IMR-90 (cell line): ENCODE results near the gene NKRF. TPM values are rescaled to one million over a fixed set of nuclear protein-coding genes. Genes with fewer than 3 reads are reported as not detected.

Source experiments
- ATAC-seq: fragments of 200-7000 bp; cut with Tn5 transposase; 2 replicates; pipeline ENCODE4 v1.9.1; 2020; ENCODE audit warnings: low read depth, mild to moderate bottlenecking, moderate library complexity
- BruUV-seq: library from RNA; stranded (reverse); fragments of 400-500 nt; replicated peaks from 2 replicates; lab custom pipeline; 2021; lab: Mats Ljungman, UMichigan
- CTCF ChIA-PET: fragments of 300-600 bp; formaldehyde crosslinking; extraction: SDS; loops from one replicate; lab custom pipeline; 2021; ENCODE audit warnings: antibody characterized with exemption; lab: Yijun Ruan, JAX
- POLR2A ChIA-PET: fragments of 300-600 bp; sonication (Branson Sonifier 250); formaldehyde crosslinking; loops from one replicate; lab custom pipeline; 2022; ENCODE audit warnings: antibody characterized with exemption; ENCODE audit not compliant: unreplicated experiment; lab: Charles Lee
- DNase-seq: peaks from one replicate; pipeline ENCODE4 v3.0.0; 2013
- H2AFZ ChIP-seq: replicated peaks from 2 replicates; pipeline ENCODE3; 2013; ENCODE audit warnings: low read length, mild to moderate bottlenecking; ENCODE audit not compliant: poor library complexity
- H2AK5ac ChIP-seq: 2 replicates; pipeline ENCODE4 v1.6.1; 2013; ENCODE audit warnings: low read depth, low read length, inconsistent platforms
- H2AK9ac ChIP-seq: replicated peaks from 2 replicates; pipeline ENCODE3; 2013; ENCODE audit warnings: mild to moderate bottlenecking, low read depth, low read length, moderate library complexity; ENCODE audit not compliant: poor library complexity
- H2BK120ac ChIP-seq: 2 replicates; pipeline ENCODE4 v1.6.1; 2013; ENCODE audit warnings: low read depth, low read length, inconsistent platforms
- H2BK15ac ChIP-seq: 3 replicates; pipeline ENCODE4 v1.6.1; 2013; ENCODE audit warnings: low read depth, low read length, inconsistent platforms
- H2BK20ac ChIP-seq: 2 replicates; pipeline ENCODE4 v1.6.1; 2013; ENCODE audit warnings: low read depth, mild to moderate bottlenecking, inconsistent platforms, low read length, moderate library complexity
- H2BK5ac ChIP-seq: 2 replicates; pipeline ENCODE4 v1.6.1; 2013; ENCODE audit warnings: mild to moderate bottlenecking, low read depth, low read length, inconsistent platforms; ENCODE audit not compliant: poor library complexity, severe bottlenecking
- H3K14ac ChIP-seq: replicated peaks from 2 replicates; pipeline ENCODE4 v1.6.1; 2013; ENCODE audit warnings: low read depth, low read length, inconsistent platforms
- H3K18ac ChIP-seq: 2 replicates; pipeline ENCODE4 v1.6.1; 2013; ENCODE audit warnings: low read depth, low read length, control low read depth
- H3K23ac ChIP-seq: 2 replicates; pipeline ENCODE4 v1.6.1; 2013; ENCODE audit warnings: low read depth, low read length, inconsistent platforms
- H3K27ac ChIP-seq: 2 replicates; pipeline ENCODE4 v1.5.1; 2013; ENCODE audit warnings: mild to moderate bottlenecking, control low read depth, low read length; ENCODE audit not compliant: insufficient read depth
- H3K27me3 ChIP-seq: 2 replicates; pipeline ENCODE4 v1.6.1; 2013; ENCODE audit warnings: low read length; ENCODE audit not compliant: control insufficient read depth, insufficient read depth
- H3K36me3 ChIP-seq: 2 replicates; pipeline ENCODE4 v1.6.1; 2013; ENCODE audit warnings: low read length, mixed read lengths; ENCODE audit not compliant: control insufficient read depth, insufficient read depth
- H3K4ac ChIP-seq: 2 replicates; pipeline ENCODE4 v1.6.1; 2013; ENCODE audit warnings: low read depth, low read length, inconsistent platforms
- H3K4me1 ChIP-seq: 2 replicates; pipeline ENCODE4 v1.6.1; 2013; ENCODE audit warnings: low read length, mixed read lengths; ENCODE audit not compliant: control insufficient read depth, insufficient read depth
- H3K4me2 ChIP-seq: 2 replicates; pipeline ENCODE4 v1.6.1; 2013; ENCODE audit warnings: low read depth, mild to moderate bottlenecking, control low read depth, low read length, moderate library complexity
- H3K4me3 ChIP-seq: 2 replicates; pipeline ENCODE4 v1.5.1; 2013; ENCODE audit warnings: low read depth, mild to moderate bottlenecking, control low read depth, low read length, moderate library complexity; ENCODE audit not compliant: insufficient read depth
- H3K56ac ChIP-seq: 2 replicates; pipeline ENCODE4 v1.6.1; 2013; ENCODE audit warnings: low read length, inconsistent platforms; ENCODE audit not compliant: insufficient read depth; ENCODE audit errors: extremely low read depth
- H3K79me1 ChIP-seq, 2 experiments: 2 replicates each; pipeline ENCODE4 v1.6.1; 2013; ENCODE audit warnings: low read length in 2 of 2, inconsistent platforms in 1 of 2, low read depth in 1 of 2
- H3K9ac ChIP-seq: 2 replicates; pipeline ENCODE4 v1.6.1; 2013; ENCODE audit warnings: low read depth, low read length, control low read depth
- H3K9me1 ChIP-seq: 2 replicates; pipeline ENCODE4 v1.6.1; 2013; ENCODE audit warnings: low read length, inconsistent platforms; ENCODE audit not compliant: insufficient read depth
- H3K9me3 ChIP-seq: 2 replicates; pipeline ENCODE4 v1.6.1; 2013; ENCODE audit warnings: low read length; ENCODE audit not compliant: control insufficient read depth, insufficient read depth
- H4K20me1 ChIP-seq: 2 replicates; pipeline ENCODE4 v1.6.1; 2013; ENCODE audit warnings: low read length, inconsistent platforms; ENCODE audit not compliant: insufficient read depth
- H4K5ac ChIP-seq: 2 replicates; pipeline ENCODE4 v1.6.1; 2013; ENCODE audit warnings: mild to moderate bottlenecking, low read depth, low read length, control low read depth
- H4K8ac ChIP-seq, 2 experiments: 2 replicates each; pipeline ENCODE4 v1.6.1; 2013; ENCODE audit warnings: low read depth in 2 of 2, low read length in 2 of 2, control low read depth in 1 of 2, inconsistent platforms in 1 of 2
- H4K91ac ChIP-seq: 2 replicates; pipeline ENCODE4 v1.6.1; 2013; ENCODE audit warnings: low read depth, low read length, inconsistent platforms; ENCODE audit not compliant: insufficient read depth
- BHLHE40 ChIP-seq: fragments of 150-350 bp; IDR thresholded peaks from 2 replicates; pipeline ENCODE4 v1.6.1; 2016; ENCODE audit warnings: mild to moderate bottlenecking, low read depth, low read length
- CEBPB ChIP-seq: IDR thresholded peaks from 2 replicates; pipeline ENCODE4 v1.6.1; 2012; ENCODE audit warnings: low read depth, low read length, improper control_type of control experiment
- CHD1 ChIP-seq: IDR thresholded peaks from 2 replicates; pipeline ENCODE4 v1.6.1; 2012; ENCODE audit warnings: low read depth, low read length, improper control_type of control experiment
- CTCF ChIP-seq: conservative IDR thresholded peaks from 2 replicates; pipeline ENCODE4 v1.5.1; 2012; ENCODE audit warnings: mild to moderate bottlenecking, low read depth, low read length, improper control_type of control experiment
- ELK1 ChIP-seq: fragments of 150-350 bp; IDR thresholded peaks from 2 replicates; pipeline ENCODE4 v1.6.1; 2016; ENCODE audit warnings: low read depth, mild to moderate bottlenecking, low read length, moderate library complexity, borderline replicate concordance
- FOS ChIP-seq: fragments of 150-350 bp; IDR thresholded peaks from 2 replicates; pipeline ENCODE4 v1.6.1; 2016; ENCODE audit warnings: low read depth, low read length
- MAFK ChIP-seq: IDR thresholded peaks from 2 replicates; pipeline ENCODE4 v1.6.1; 2012; ENCODE audit warnings: low read depth, low read length, improper control_type of control experiment
- MAZ ChIP-seq: IDR thresholded peaks from 2 replicates; pipeline ENCODE4 v1.6.1; 2012; ENCODE audit warnings: low read depth, mild to moderate bottlenecking, low read length, improper control_type of control experiment, moderate library complexity, borderline replicate concordance
- MXI1 ChIP-seq: IDR thresholded peaks from 2 replicates; pipeline ENCODE4 v1.6.1; 2012; ENCODE audit warnings: low read depth, mild to moderate bottlenecking, low read length, moderate library complexity, borderline replicate concordance
- POLR2A ChIP-seq: IDR thresholded peaks from 2 replicates; pipeline ENCODE4 v1.6.1; 2012; ENCODE audit warnings: mild to moderate bottlenecking, low read depth, low read length
- RAD21 ChIP-seq: IDR thresholded peaks from 2 replicates; pipeline ENCODE4 v1.6.1; 2012; ENCODE audit warnings: low read length, improper control_type of control experiment
- RFX5 ChIP-seq: IDR thresholded peaks from 2 replicates; pipeline ENCODE4 v1.8.0; 2012; ENCODE audit warnings: low read depth, mild to moderate bottlenecking, low read length, moderate library complexity
- SMC3 ChIP-seq: fragments of 150-350 bp; IDR thresholded peaks from 2 replicates; pipeline ENCODE4 v1.6.1; 2016; ENCODE audit warnings: low read depth, mild to moderate bottlenecking, antibody characterized with exemption, low read length, moderate library complexity
- USF2 ChIP-seq: fragments of 150-350 bp; IDR thresholded peaks from 2 replicates; pipeline ENCODE4 v1.6.1; 2017; ENCODE audit warnings: mild to moderate bottlenecking, antibody characterized with exemption, low read length, low read depth
- WGBS, 2 experiments: methylation state at CpG; one replicate each; pipeline versions ENCODE4 v1.1.5 to v1.1.7; 2013; ENCODE audit warnings: missing lambda C conversion rate in 2 of 2; ENCODE audit not compliant: insufficient read length in 1 of 2; ENCODE audit errors: extremely low coverage in 2 of 2; 5-methylcytosine and 5-hydroxymethylcytosine counted together
- dilution Hi-C: fragments of 300-500 bp; cut with HindIII; formaldehyde crosslinking; loops from one replicate; pipeline ENCODE4 v1.14.3; 2018; ENCODE audit warnings: low sequenced_read_pairs; ENCODE audit not compliant: unreplicated experiment
- in situ Hi-C: fragments of 300-500 bp; cut with MboI; formaldehyde crosslinking; loops from 3 replicates; pipeline ENCODE4 v1.14.3; 2019; ENCODE audit warnings: low sequenced_read_pairs, inconsistent platforms, mixed read lengths
- intact Hi-C: fragments of 100-400 bp; cut with micrococcal nuclease; formaldehyde crosslinking; loops from 2 replicates; pipeline ENCODE4 v1.10.0; 2022
- polyA plus RNA-seq, 3 experiments: library from polyadenylated mRNA; depleted of rRNA; stranded (reverse); fragments of >200 nt; gene quantifications; 2 replicates each; pipeline ENCODE4 v1.2.3, GENCODE V29; 2012; ENCODE audit warnings: low replicate concordance in 1 of 3
- total RNA-seq: library from RNA; depleted of rRNA; stranded (reverse); fragments of >200 nt; gene quantifications from 2 replicates; pipeline ENCODE4 v1.2.3, GENCODE V29; 2012

Gene NKRF
- total and polyA plus RNA-seq, 2 of the 4 experiments (the other 2 are of a cell fraction) = 2.2 to 4.1 TPM

DNA sequence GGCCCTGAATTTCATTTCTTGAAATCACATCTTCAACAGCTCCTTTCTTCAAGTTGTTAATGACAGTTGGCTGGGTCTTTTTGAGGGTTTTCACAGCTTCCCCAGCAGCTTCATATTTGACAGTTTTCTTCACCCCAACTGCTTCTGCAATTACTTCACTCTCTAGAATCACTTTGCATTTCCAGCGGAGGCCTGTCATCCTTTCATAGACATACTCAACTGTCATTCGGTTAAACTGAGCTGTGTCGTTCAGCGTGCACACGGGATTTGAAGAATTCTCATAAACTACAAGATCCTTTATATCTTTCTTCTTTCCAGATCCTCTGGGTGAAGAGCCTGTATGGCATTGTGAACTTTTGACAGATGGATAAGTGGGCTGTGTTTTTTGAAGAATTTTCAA, 16.4 kb downstream of the NKRF start:
- no peak overlapping the region for H3K4me2 ChIP-seq
- H3K79me1 ChIP-seq = no peaks in the 10 kb centered on the region
- H4K20me1 ChIP-seq = no peaks in the 10 kb centered on the region
- ChIA-PET CTCF (no interaction called here), POLR2A (no interaction called here)
- H2BK15ac ChIP-seq = no peak overlapping the region
- no peak overlapping the region for H3K4me3 ChIP-seq
- in situ Hi-C loops = no loop called here
- peaks cover 10% of the 10 kb centered on the region for H3K36me3 ChIP-seq
- H4K8ac ChIP-seq = no peak overlapping the region
- H2AK9ac ChIP-seq = no peak overlapping the region
- no peak for ATAC-seq
- H3K9ac ChIP-seq = no peak overlapping the region
- no peak overlapping the region for H3K18ac ChIP-seq
- no peak overlapping the region for H2AFZ ChIP-seq
- no peaks in the 10 kb centered on the region for H3K27me3 ChIP-seq
- no peak overlapping the region for H4K91ac ChIP-seq
- H3K14ac ChIP-seq = no peak overlapping the region
- no peak overlapping the region for H3K27ac ChIP-seq
- dilution Hi-C loops = no loop called here
- no peaks in the 10 kb centered on the region for H3K9me1 ChIP-seq
- no peak for DNase-seq
- no peak overlapping the region for H2BK120ac ChIP-seq
- H2BK5ac ChIP-seq = no peak overlapping the region
- no peak overlapping the region for H4K5ac ChIP-seq
- no peaks in the 10 kb centered on the region for H3K9me3 ChIP-seq
- no peak overlapping the region for H3K23ac ChIP-seq
- WGBS, 2 experiments = no CpG with 5 or more reads among the region's 5 CpGs
- H2BK20ac ChIP-seq = no peak overlapping the region
- H3K4ac ChIP-seq = no peak overlapping the region
- TF ChIP-seq MAFK = no peak
- TF ChIP-seq CHD1 = no peak
- TF ChIP-seq CEBPB = no peak
- TF ChIP-seq RFX5 = no peak
- TF ChIP-seq FOS = no peak
- TF ChIP-seq POLR2A = no peak
- TF ChIP-seq RAD21 = no peak
- no peak for TF ChIP-seq BHLHE40
- TF ChIP-seq SMC3 = no peak
- TF ChIP-seq MXI1 = no peak
- TF ChIP-seq ELK1 = no peak
- no peak for TF ChIP-seq USF2
- no peak for TF ChIP-seq MAZ
- no peak for TF ChIP-seq CTCF
- no peak overlapping the region for H3K56ac ChIP-seq
- no peak overlapping the region for H2AK5ac ChIP-seq
- intact Hi-C loops = no loop called here
- no TSS peak for BruUV-seq
- no peaks in the 10 kb centered on the region for H3K4me1 ChIP-seq
